CD8-positive, alpha-beta memory T cell (primary cell): Measurements from ENCODE around the gene SMG9. TPM values are rescaled to one million over a fixed set of nuclear protein-coding genes. Genes with fewer than 3 reads are reported as not detected.
"Not testable (repeated sequence)": the region's sequence is repeated elsewhere in the genome, so short reads cannot be mapped to it uniquely, and the experiment has no call there.

Experiments
- CTCF ChIA-PET: fragments of 350-600 bp; sonication (Branson Sonifier 250); formaldehyde crosslinking; loops from one replicate; lab custom pipeline; 2021; ENCODE audit warnings: antibody characterized with exemption; lab: Charles Lee
- POLR2A ChIA-PET: fragments of 350-600 bp; sonication (Branson Sonifier 250); formaldehyde crosslinking; loops from one replicate; lab custom pipeline; 2021; ENCODE audit warnings: antibody characterized with exemption; lab: Charles Lee
- DNase-seq, 5 donors: peaks; one replicate each; pipeline versions ENCODE4 v3.0.0 to v3.0.0-alpha.2; 2020 to 2022; ENCODE audit warnings: mixed read lengths in 1 of 5
- H3K27ac ChIP-seq: one replicate; pipeline ENCODE4 v1.7.0; 2013; ENCODE audit warnings: low read depth, mild to moderate bottlenecking, low read length, moderate library complexity
- H3K27me3 ChIP-seq: 2 replicates; pipeline ENCODE4 v1.7.0; 2013; ENCODE audit warnings: low read length, mild to moderate bottlenecking; ENCODE audit not compliant: insufficient read depth, poor library complexity, severe bottlenecking
- H3K36me3 ChIP-seq: 2 replicates; pipeline ENCODE4 v1.7.0; 2013; ENCODE audit warnings: mild to moderate bottlenecking, low read length, moderate library complexity; ENCODE audit not compliant: insufficient read depth
- H3K4me1 ChIP-seq: 2 replicates; pipeline ENCODE4 v1.7.0; 2013; ENCODE audit warnings: mild to moderate bottlenecking, low read length, moderate library complexity; ENCODE audit not compliant: insufficient read depth
- H3K4me3 ChIP-seq: 2 replicates; pipeline ENCODE4 v1.7.0; 2013; ENCODE audit warnings: mild to moderate bottlenecking, low read length
- H3K9me3 ChIP-seq: 2 replicates; pipeline ENCODE4 v1.7.0; 2013; ENCODE audit warnings: mild to moderate bottlenecking, low read length
- H3K27ac Mint-ChIP-seq, 8 donors: one replicate each; pipeline ENCODE4 v1.8.0; 2020 to 2021; ENCODE audit warnings: mixed read lengths in 8 of 8, mild to moderate bottlenecking in 6 of 8, inconsistent platforms in 3 of 8, moderate library complexity in 3 of 8
- H3K27me3 Mint-ChIP-seq, 2 donors: one replicate each; pipeline ENCODE4 v1.8.0; 2020 to 2021; ENCODE audit warnings: mixed read lengths in 2 of 2, mild to moderate bottlenecking in 1 of 2, moderate library complexity in 1 of 2
- H3K36me3 Mint-ChIP-seq, 3 donors: one replicate each; pipeline ENCODE4 v1.8.0; 2020 to 2021; ENCODE audit warnings: mixed read lengths in 3 of 3, inconsistent platforms in 1 of 3, mild to moderate bottlenecking in 1 of 3
- H3K4me1 Mint-ChIP-seq, 3 donors: one replicate each; pipeline ENCODE4 v1.8.0; 2020 to 2021; ENCODE audit warnings: mixed read lengths in 3 of 3, inconsistent platforms in 1 of 3, mild to moderate bottlenecking in 1 of 3
- H3K4me3 Mint-ChIP-seq, 7 donors: one replicate each; pipeline ENCODE4 v1.8.0; 2020 to 2021; ENCODE audit warnings: mixed read lengths in 7 of 7, mild to moderate bottlenecking in 6 of 7, moderate library complexity in 4 of 7, inconsistent platforms in 2 of 7
- H3K9me3 Mint-ChIP-seq, 5 donors: one replicate each; pipeline ENCODE4 v1.8.0; 2020 to 2022; ENCODE audit warnings: mixed read lengths in 5 of 5, mild to moderate bottlenecking in 3 of 5, moderate library complexity in 2 of 5, inconsistent platforms in 1 of 5
- polyA plus RNA-seq: library from polyadenylated mRNA; unstranded; fragments of 300-500 nt; fragmentation: Illumina TruSeq; gene quantifications from one replicate; pipeline ENCODE4 v1.2.3, GENCODE V29; 2021
- total RNA-seq, 2 experiments: library from RNA; stranded (reverse); gene quantifications; one replicate each; pipeline ENCODE4 v1.2.3, GENCODE V29; 2021

The SMG9 gene
- total and polyA plus RNA-seq, 3 experiments from 2014 or later: 11.0 to 91.3 (median 85.8) TPM

GRCh38 chr19:43778651-43779050, 23.9 kb upstream of the SMG9 start:
- peaks cover 0 to 3% of the 10 kb centered on the region in 2 donors for H3K27me3 Mint-ChIP-seq
- Histone ChIP-seq H3K9me3 (no peaks in the 10 kb centered on the region), H3K4me3 (no peak overlapping the region), H3K27me3 (no peaks in the 10 kb centered on the region), H3K27ac (peak overlapping the region; percentile 79), H3K4me1 (peaks cover 61% of the 10 kb centered on the region), H3K36me3 (no peaks in the 10 kb centered on the region)
- H3K9me3 Mint-ChIP-seq: no peaks in the 10 kb centered on the region
- H3K4me1 Mint-ChIP-seq: peaks cover 53 to 74% (median 62%) of the 10 kb centered on the region in 3 donors
- DNase-seq: no peak
- CTCF ChIA-PET: interaction anchor here (1.1 to 4.6 kb wide), 4 partner anchors 10 to 33 kb away, joined by 3 to 23 read pairs (median 11); no protein-coding TSS in a partner anchor
- peak overlapping the region; percentile 45 to 95 (median 90) for H3K27ac Mint-ChIP-seq
- H3K4me3 Mint-ChIP-seq: peak overlapping the region; percentile 19 to 93 (median 59)
- H3K36me3 Mint-ChIP-seq: peaks cover 0 to 2% (median 0%) of the 10 kb centered on the region in 3 donors
- POLR2A ChIA-PET: interaction anchor here (0.5 to 2.5 kb wide), 3 partner anchors 23 to 1287 kb away, joined by 6 to 7 read pairs (median 7); partner anchors contain the start of gene SMG9

- Mint-ChIP-seq H3K36me3 (peaks cover 0 to 8% (median 0%) of the 10 kb centered on the region in 3 donors), H3K4me1 (peaks cover 45 to 63% (median 52%) of the 10 kb centered on the region in 3 donors), H3K4me3 (peak overlapping the region in 6 of 7 donors; percentile 45 to 86 (median 54)), H3K27me3 (peaks cover 0 to 2% of the 10 kb centered on the region in 2 donors), H3K27ac (peak overlapping the region; percentile 45 to 92 (median 84)), H3K9me3 (no peaks in the 10 kb centered on the region)
- CTCF ChIA-PET: interaction anchor here (0.9 to 4.6 kb wide), 5 partner anchors 11 to 32 kb away, joined by 3 to 23 read pairs (median 9); partner anchors contain the start of gene SMG9
- H3K9me3 ChIP-seq: no peaks in the 10 kb centered on the region
- H3K4me1 ChIP-seq: peaks cover 57% of the 10 kb centered on the region
- H3K36me3 ChIP-seq: no peaks in the 10 kb centered on the region
- POLR2A ChIA-PET: interaction anchor here (2.5 kb wide), 1 partner anchor 22 kb away, joined by 7 read pairs; the partner anchor contains the start of gene SMG9
- H3K27me3 ChIP-seq: no peaks in the 10 kb centered on the region
- peak overlapping the region; percentile 76 for H3K27ac ChIP-seq
- peak overlapping the region; percentile 12 for H3K4me3 ChIP-seq
- DNase-seq: peak in 2 of 5 donors; percentile 61 to 64
These were observed 22.5 kb upstream of the SMG9 start for GRCh38 chr19:43777163-43777695.

- peaks cover 51% of the 10 kb centered on the region for H3K4me1 ChIP-seq
- Mint-ChIP-seq H3K27ac (peak overlapping the region in 4 of 8 donors; percentile 26 to 63 (median 50)), H3K4me1 (peaks cover 36 to 55% (median 43%) of the 10 kb centered on the region in 3 donors), H3K9me3 (no peaks in the 10 kb centered on the region), H3K27me3 (peaks cover 0 to 2% of the 10 kb centered on the region in 2 donors), H3K36me3 (peaks cover 0 to 8% (median 0%) of the 10 kb centered on the region in 3 donors), H3K4me3 (peak overlapping the region in 2 of 7 donors; percentile 28 to 41)
- no peak for DNase-seq
- POLR2A ChIA-PET: interaction anchor here (2.5 kb wide), 1 partner anchor 21 kb away, joined by 7 read pairs; the partner anchor contains the start of gene SMG9
- H3K27me3 ChIP-seq: no peaks in the 10 kb centered on the region
- CTCF ChIA-PET: interaction anchor here (1.3 to 4.6 kb wide), 5 partner anchors 10 to 32 kb away, joined by 3 to 23 read pairs (median 7); partner anchors contain the start of gene SMG9
- no peaks in the 10 kb centered on the region for H3K9me3 ChIP-seq
- no peaks in the 10 kb centered on the region for H3K36me3 ChIP-seq
- H3K4me3 ChIP-seq: peak overlapping the region; percentile 12
- peak overlapping the region; percentile 76 for H3K27ac ChIP-seq
These were observed 21.5 kb upstream of the SMG9 start for GRCh38 chr19:43776286-43776685.

GRCh38 chr19:43775299-43775890, 20.6 kb upstream of the SMG9 start:
- no peak overlapping the region for H3K4me3 Mint-ChIP-seq
- peaks cover 0 to 12% (median 0%) of the 10 kb centered on the region in 3 donors for H3K36me3 Mint-ChIP-seq
- POLR2A ChIA-PET: no interaction called here
- Histone ChIP-seq H3K4me1 (peaks cover 46% of the 10 kb centered on the region), H3K9me3 (no peaks in the 10 kb centered on the region), H3K27me3 (no peaks in the 10 kb centered on the region), H3K4me3 (no peak overlapping the region), H3K36me3 (peaks cover 2% of the 10 kb centered on the region), H3K27ac (peak overlapping the region; percentile 64)
- no peaks in the 10 kb centered on the region for H3K27me3 Mint-ChIP-seq
- H3K27ac Mint-ChIP-seq: peak overlapping the region in 3 of 8 donors; percentile 27 to 62 (median 56)
- CTCF ChIA-PET: interaction anchor here (1.0 to 1.9 kb wide), 4 partner anchors 9 to 31 kb away, joined by 3 to 7 read pairs (median 3); no protein-coding TSS in a partner anchor
- H3K9me3 Mint-ChIP-seq: no peaks in the 10 kb centered on the region
- H3K4me1 Mint-ChIP-seq: peaks cover 32 to 47% (median 38%) of the 10 kb centered on the region in 3 donors
- no peak for DNase-seq

- H3K36me3 ChIP-seq, H3K27me3 Mint-ChIP-seq, H3K9me3 ChIP-seq, H3K27me3 ChIP-seq, DNase-seq, H3K4me3 ChIP-seq, H3K4me3 Mint-ChIP-seq, H3K9me3 Mint-ChIP-seq, POLR2A ChIA-PET: not testable (repeated sequence)
- H3K4me1 Mint-ChIP-seq: peaks cover 29 to 44% (median 35%) of the 10 kb centered on the region in 3 donors
- H3K27ac Mint-ChIP-seq: peak overlapping the region in 1 of 8 donors; percentile 75
- peak overlapping the region; percentile 64 for H3K27ac ChIP-seq
- peaks cover 0 to 16% (median 0%) of the 10 kb centered on the region in 3 donors for H3K36me3 Mint-ChIP-seq
- peaks cover 44% of the 10 kb centered on the region for H3K4me1 ChIP-seq
- CTCF ChIA-PET: interaction anchor here (1.0 to 1.9 kb wide), 4 partner anchors 8 to 30 kb away, joined by 3 to 7 read pairs (median 3); no protein-coding TSS in a partner anchor
These were observed 20.1 kb upstream of the SMG9 start for GRCh38 chr19:43774940-43775258.

GRCh38 chr19:43774103-43774939, 19.6 kb upstream of the SMG9 start:
- Mint-ChIP-seq H3K9me3 (no peaks in the 10 kb centered on the region), H3K27ac (no peak overlapping the region), H3K36me3 (peaks cover 0 to 20% (median 0%) of the 10 kb centered on the region in 3 donors), H3K4me3 (no peak overlapping the region), H3K4me1 (peaks cover 24 to 39% (median 29%) of the 10 kb centered on the region in 3 donors), H3K27me3 (no peaks in the 10 kb centered on the region)
- no peaks in the 10 kb centered on the region for H3K9me3 ChIP-seq
- CTCF ChIA-PET: interaction anchor here (1.0 to 1.9 kb wide), 3 partner anchors 8 to 29 kb away, joined by 3 to 7 read pairs (median 3); no protein-coding TSS in a partner anchor
- peaks cover 6% of the 10 kb centered on the region for H3K36me3 ChIP-seq
- H3K4me1 ChIP-seq: peaks cover 38% of the 10 kb centered on the region
- H3K27me3 ChIP-seq: no peaks in the 10 kb centered on the region
- H3K27ac ChIP-seq: peak overlapping the region; percentile 69
- no peak overlapping the region for H3K4me3 ChIP-seq
- DNase-seq: no peak
- POLR2A ChIA-PET: no interaction called here

- H3K36me3 Mint-ChIP-seq: peaks cover 0 to 27% (median 0%) of the 10 kb centered on the region in 3 donors
- no peaks in the 10 kb centered on the region for H3K9me3 Mint-ChIP-seq
These were observed 19.0 kb upstream of the SMG9 start for GRCh38 chr19:43773725-43774102.

More at GRCh38 chr19:43773725-43774102, 19.0 kb upstream of the SMG9 start:
- peaks cover 12% of the 10 kb centered on the region for H3K36me3 ChIP-seq
- peaks cover 20 to 33% (median 23%) of the 10 kb centered on the region in 3 donors for H3K4me1 Mint-ChIP-seq
- H3K27me3 ChIP-seq: no peaks in the 10 kb centered on the region
- ChIA-PET CTCF (no interaction called here), POLR2A (no interaction called here)
- H3K4me3 Mint-ChIP-seq: no peak overlapping the region
- no peaks in the 10 kb centered on the region for H3K9me3 ChIP-seq
- no peaks in the 10 kb centered on the region for H3K27me3 Mint-ChIP-seq
- no peak overlapping the region for H3K27ac Mint-ChIP-seq
- peak overlapping the region; percentile 69 for H3K27ac ChIP-seq
- H3K4me3 ChIP-seq: no peak overlapping the region
- H3K4me1 ChIP-seq: peaks cover 32% of the 10 kb centered on the region
- no peak for DNase-seq
